ENCODE measurements around the gene UNC45A. TPM values are rescaled to one million over a fixed set of nuclear protein-coding genes. Genes with fewer than 3 reads are reported as not detected.
"Not testable (repeated sequence)": the region's sequence is repeated elsewhere in the genome, so short reads cannot be mapped to it uniquely, and the experiment has no call there.

UNC45A gene
- total and polyA plus RNA-seq, 4 donors: 13.9 to 31.2 (median 24.9) TPM

DNA sequence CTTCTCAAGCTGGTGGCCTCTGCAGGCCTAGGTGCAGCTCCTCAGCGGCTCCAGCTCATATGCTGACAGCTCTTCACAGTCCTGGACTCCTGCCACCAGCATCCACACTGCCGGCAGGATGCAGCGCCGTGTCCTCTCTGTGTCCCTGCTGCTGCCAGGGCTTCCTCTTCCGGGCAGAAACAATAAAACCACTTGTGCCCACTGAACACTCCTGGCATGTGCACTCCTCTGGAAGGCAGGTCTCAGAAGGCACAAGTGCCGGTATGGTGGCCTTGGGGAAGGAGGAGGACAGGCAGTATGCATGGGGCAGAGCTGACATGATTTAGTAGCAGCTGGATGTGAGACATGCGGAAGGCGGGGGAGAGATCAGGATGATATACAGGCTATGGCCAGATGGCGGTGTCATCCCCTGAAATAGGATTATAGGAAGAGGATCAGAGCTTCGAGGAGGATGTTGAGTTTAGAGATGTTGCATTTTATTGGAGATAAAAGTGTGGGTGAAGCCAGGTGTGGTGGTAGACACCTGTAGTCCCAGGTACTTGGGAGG, 39.4 kb upstream of the UNC45A start:
- no peaks in the 10 kb centered on the region for H3K27me3 ChIP-seq (ENCODE audit: control insufficient read depth in 4 of 4, insufficient read depth in 4 of 4, low read length in 3 of 4)
- no peaks in the 10 kb centered on the region for H3K9me3 ChIP-seq (ENCODE audit: control insufficient read depth in 4 of 4, low read length in 3 of 4)
- no peak for TF ChIP-seq JUND (IDR thresholded peaks at IDR 0.05)
- TF ChIP-seq, protein P1, sequence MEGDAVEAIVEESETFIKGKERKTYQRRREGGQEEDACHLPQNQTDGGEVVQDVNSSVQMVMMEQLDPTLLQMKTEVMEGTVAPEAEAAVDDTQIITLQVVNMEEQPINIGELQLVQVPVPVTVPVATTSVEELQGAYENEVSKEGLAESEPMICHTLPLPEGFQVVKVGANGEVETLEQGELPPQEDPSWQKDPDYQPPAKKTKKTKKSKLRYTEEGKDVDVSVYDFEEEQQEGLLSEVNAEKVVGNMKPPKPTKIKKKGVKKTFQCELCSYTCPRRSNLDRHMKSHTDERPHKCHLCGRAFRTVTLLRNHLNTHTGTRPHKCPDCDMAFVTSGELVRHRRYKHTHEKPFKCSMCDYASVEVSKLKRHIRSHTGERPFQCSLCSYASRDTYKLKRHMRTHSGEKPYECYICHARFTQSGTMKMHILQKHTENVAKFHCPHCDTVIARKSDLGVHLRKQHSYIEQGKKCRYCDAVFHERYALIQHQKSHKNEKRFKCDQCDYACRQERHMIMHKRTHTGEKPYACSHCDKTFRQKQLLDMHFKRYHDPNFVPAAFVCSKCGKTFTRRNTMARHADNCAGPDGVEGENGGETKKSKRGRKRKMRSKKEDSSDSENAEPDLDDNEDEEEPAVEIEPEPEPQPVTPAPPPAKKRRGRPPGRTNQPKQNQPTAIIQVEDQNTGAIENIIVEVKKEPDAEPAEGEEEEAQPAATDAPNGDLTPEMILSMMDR (IDR thresholded peaks at IDR 0.05; ENCODE audit: low read depth, low read length, missing input control): peak; percentile 3
- DNase-seq (ENCODE audit: low spot score): no peak
- no peaks in the 10 kb centered on the region for H3K4me1 ChIP-seq (ENCODE audit: control insufficient read depth in 4 of 4, insufficient read depth in 4 of 4, low read length in 3 of 4)
- peaks cover 29 to 56% (median 36%) of the 10 kb centered on the region in 4 donors for H3K36me3 ChIP-seq (ENCODE audit: control insufficient read depth in 4 of 4, insufficient read depth in 3 of 4, low read depth in 1 of 4, low read length in 3 of 4)
- no peak overlapping the region for H3K4me3 ChIP-seq (ENCODE audit: low read depth in 1 of 3, low read length in 3 of 3)
- no peak overlapping the region for H3K27ac ChIP-seq (ENCODE audit: low read depth in 1 of 2, low read length in 2 of 2)
- WGBS: 78% methylated on average over 10 of the region's 10 CpGs
- H3K9ac ChIP-seq (ENCODE audit: low read depth in 1 of 2, low read length in 2 of 2): no peak overlapping the region

DNA sequence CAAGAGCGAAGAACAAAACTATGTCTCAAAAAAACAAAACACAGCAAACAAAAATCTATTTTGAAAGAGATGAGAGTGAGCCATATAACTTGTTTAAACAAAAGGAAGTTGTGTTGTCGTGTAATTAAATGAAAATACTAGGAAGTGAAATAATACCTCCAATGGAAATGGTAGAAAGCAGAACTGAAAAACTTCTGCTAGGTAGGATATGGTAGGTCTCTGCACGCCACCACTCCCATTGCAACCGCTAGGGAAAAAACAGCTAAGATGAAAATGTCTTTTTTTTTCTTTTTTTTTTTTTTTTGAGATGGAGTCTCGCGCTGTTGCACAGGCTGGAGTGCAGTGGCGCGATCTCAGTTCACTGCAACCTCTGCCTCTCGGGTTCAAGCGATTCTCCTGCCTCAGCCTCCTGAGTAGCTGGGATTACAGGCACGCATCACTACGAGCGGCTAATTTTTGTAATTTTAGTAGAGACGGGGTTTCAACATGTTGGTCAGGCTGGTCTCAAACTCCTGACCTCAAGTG, 37.9 kb upstream of the UNC45A start:
- H3K36me3 ChIP-seq (ENCODE audit: control insufficient read depth in 4 of 4, insufficient read depth in 3 of 4, low read depth in 1 of 4, low read length in 3 of 4): peaks cover 19 to 41% (median 23%) of the 10 kb centered on the region in 4 donors
- not testable (repeated sequence) for H3K27ac ChIP-seq (ENCODE audit: low read depth in 1 of 2, low read length in 2 of 2); H3K4me3 ChIP-seq (ENCODE audit: low read depth in 1 of 3, low read length in 3 of 3); H3K4me1 ChIP-seq (ENCODE audit: control insufficient read depth in 4 of 4, insufficient read depth in 4 of 4, low read length in 3 of 4); H3K9ac ChIP-seq (ENCODE audit: low read depth in 1 of 2, low read length in 2 of 2); H3K27me3 ChIP-seq (ENCODE audit: control insufficient read depth in 4 of 4, insufficient read depth in 4 of 4, low read length in 3 of 4); H3K9me3 ChIP-seq (ENCODE audit: control insufficient read depth in 4 of 4, low read length in 3 of 4); DNase-seq (ENCODE audit: low spot score)
- 93% methylated on average over 14 of the region's 14 CpGs for WGBS

DNA sequence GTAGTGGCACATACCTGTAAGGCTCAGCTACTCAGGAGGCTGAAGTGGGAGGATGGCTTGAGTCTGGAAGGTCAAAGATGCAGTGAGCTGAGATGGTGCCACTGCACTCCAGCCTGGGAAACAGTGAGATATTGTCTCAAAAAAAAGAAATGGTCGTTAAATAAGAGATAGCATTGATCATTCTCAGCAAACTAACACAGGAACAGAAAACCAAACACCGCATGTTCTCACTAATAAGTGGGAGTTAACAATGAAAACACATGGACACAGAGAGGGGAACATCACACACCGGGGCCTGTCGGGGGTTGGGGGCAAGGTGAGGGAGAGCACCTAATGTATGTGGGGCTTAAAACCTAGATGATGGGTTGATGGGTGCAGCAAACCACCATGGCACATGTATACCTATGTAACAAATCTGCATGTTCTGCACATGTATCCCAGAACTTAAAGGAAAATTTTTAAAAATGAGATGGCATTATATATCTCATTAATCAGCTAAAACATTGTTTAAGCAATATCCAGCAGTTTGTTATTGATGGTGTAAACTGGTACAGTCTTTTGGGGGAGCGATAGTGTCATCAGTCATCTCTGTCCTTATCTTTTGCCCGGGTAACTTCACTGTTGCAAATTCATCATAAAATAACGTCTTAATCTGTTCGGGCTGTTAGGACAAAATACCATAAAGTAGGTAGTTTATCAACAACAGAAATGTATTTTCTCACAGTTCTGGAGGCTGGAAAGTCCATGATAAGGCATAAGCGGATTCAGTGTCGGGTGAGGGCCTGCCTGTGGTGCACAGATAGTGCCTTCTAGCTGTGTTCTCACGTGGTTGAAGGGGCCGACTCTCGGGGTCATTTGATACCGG, 33.7 kb upstream of the UNC45A start:
- peak; percentile 78 for DNase-seq (ENCODE audit: low spot score)
- Histone ChIP-seq H3K36me3 (ENCODE audit: control insufficient read depth in 4 of 4, insufficient read depth in 3 of 4, low read depth in 1 of 4, low read length in 3 of 4) (peaks cover 12 to 17% (median 16%) of the 10 kb centered on the region in 4 donors), H3K27ac (ENCODE audit: low read depth in 1 of 2, low read length in 2 of 2) (peak overlapping the region in 1 of 2 donors; percentile 84), H3K9ac (ENCODE audit: low read depth in 1 of 2, low read length in 2 of 2) (peak overlapping the region; percentile 2 to 60), H3K4me1 (ENCODE audit: control insufficient read depth in 4 of 4, insufficient read depth in 4 of 4, low read length in 3 of 4) (peaks cover 0 to 18% (median 9%) of the 10 kb centered on the region in 4 donors), H3K4me3 (ENCODE audit: low read depth in 1 of 3, low read length in 3 of 3) (peak overlapping the region in 1 of 3 donors; percentile 87), H3K9me3 (ENCODE audit: control insufficient read depth in 4 of 4, low read length in 3 of 4) (no peaks in the 10 kb centered on the region), H3K27me3 (ENCODE audit: control insufficient read depth in 4 of 4, insufficient read depth in 4 of 4, low read length in 3 of 4) (no peaks in the 10 kb centered on the region)
- 50% methylated on average over 14 of the region's 14 CpGs for WGBS
- TF ChIP-seq RXRA (IDR thresholded peaks at IDR 0.05) (no peak), RAD21 (IDR thresholded peaks at IDR 0.05) (no peak), JUND (IDR thresholded peaks at IDR 0.05) (no peak), ATF3 (IDR thresholded peaks at IDR 0.05) (no peak), EGR1 (IDR thresholded peaks at IDR 0.05; ENCODE audit: low read depth in 2 of 2) (no peak), NR2F2 (IDR thresholded peaks at IDR 0.05) (no peak), FOXA1 (IDR thresholded peaks at IDR 0.05) (no peak), TAF1 (conservative IDR thresholded peaks at IDR 0.05) (no peak), MAX (IDR thresholded peaks at IDR 0.05) (no peak), YY1 (IDR thresholded peaks at IDR 0.05) (no peak), HNF4G (IDR thresholded peaks at IDR 0.05) (no peak), FOXA2 (IDR thresholded peaks at IDR 0.05) (no peak), SP1 (IDR thresholded peaks at IDR 0.05) (no peak)
- TF ChIP-seq, protein P1 (IDR thresholded peaks at IDR 0.05; ENCODE audit: low read depth, low read length, missing input control): no peak
- TF ChIP-seq, protein P2, sequence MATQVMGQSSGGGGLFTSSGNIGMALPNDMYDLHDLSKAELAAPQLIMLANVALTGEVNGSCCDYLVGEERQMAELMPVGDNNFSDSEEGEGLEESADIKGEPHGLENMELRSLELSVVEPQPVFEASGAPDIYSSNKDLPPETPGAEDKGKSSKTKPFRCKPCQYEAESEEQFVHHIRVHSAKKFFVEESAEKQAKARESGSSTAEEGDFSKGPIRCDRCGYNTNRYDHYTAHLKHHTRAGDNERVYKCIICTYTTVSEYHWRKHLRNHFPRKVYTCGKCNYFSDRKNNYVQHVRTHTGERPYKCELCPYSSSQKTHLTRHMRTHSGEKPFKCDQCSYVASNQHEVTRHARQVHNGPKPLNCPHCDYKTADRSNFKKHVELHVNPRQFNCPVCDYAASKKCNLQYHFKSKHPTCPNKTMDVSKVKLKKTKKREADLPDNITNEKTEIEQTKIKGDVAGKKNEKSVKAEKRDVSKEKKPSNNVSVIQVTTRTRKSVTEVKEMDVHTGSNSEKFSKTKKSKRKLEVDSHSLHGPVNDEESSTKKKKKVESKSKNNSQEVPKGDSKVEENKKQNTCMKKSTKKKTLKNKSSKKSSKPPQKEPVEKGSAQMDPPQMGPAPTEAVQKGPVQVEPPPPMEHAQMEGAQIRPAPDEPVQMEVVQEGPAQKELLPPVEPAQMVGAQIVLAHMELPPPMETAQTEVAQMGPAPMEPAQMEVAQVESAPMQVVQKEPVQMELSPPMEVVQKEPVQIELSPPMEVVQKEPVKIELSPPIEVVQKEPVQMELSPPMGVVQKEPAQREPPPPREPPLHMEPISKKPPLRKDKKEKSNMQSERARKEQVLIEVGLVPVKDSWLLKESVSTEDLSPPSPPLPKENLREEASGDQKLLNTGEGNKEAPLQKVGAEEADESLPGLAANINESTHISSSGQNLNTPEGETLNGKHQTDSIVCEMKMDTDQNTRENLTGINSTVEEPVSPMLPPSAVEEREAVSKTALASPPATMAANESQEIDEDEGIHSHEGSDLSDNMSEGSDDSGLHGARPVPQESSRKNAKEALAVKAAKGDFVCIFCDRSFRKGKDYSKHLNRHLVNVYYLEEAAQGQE (IDR thresholded peaks at IDR 0.05): no peak
- TF ChIP-seq, protein P3, sequence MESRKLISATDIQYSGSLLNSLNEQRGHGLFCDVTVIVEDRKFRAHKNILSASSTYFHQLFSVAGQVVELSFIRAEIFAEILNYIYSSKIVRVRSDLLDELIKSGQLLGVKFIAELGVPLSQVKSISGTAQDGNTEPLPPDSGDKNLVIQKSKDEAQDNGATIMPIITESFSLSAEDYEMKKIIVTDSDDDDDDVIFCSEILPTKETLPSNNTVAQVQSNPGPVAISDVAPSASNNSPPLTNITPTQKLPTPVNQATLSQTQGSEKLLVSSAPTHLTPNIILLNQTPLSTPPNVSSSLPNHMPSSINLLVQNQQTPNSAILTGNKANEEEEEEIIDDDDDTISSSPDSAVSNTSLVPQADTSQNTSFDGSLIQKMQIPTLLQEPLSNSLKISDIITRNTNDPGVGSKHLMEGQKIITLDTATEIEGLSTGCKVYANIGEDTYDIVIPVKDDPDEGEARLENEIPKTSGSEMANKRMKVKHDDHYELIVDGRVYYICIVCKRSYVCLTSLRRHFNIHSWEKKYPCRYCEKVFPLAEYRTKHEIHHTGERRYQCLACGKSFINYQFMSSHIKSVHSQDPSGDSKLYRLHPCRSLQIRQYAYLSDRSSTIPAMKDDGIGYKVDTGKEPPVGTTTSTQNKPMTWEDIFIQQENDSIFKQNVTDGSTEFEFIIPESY (IDR thresholded peaks at IDR 0.05): no peak
